ENCODE data around the gene POM121C. TPM values are rescaled to one million over a fixed set of nuclear protein-coding genes. Genes with fewer than 3 reads are reported as not detected.
"Not testable (repeated sequence)": the region's sequence is repeated elsewhere in the genome, so short reads cannot be mapped to it uniquely, and the experiment has no call there.

POM121C gene
- total RNA-seq (10 to 100 TPM; 23.7 to 38.5 (median 29.2) TPM), polyA plus RNA-seq (12.6 TPM)
- long read RNA-seq, donor 1, full-length matches to known transcripts, result 1 of 39 reads
- long read RNA-seq, donor 1, partial matches to known transcripts, result 24 of 39 reads
- long read RNA-seq, donor 1, other reads (novel, unspliced or antisense), result 14 of 39 reads
- long read RNA-seq, donor 2, partial matches to known transcripts, result 5 of 8 reads
- long read RNA-seq, donor 2, other reads (novel, unspliced or antisense), result 3 of 8 reads
- long read RNA-seq, donor 3, partial matches to known transcripts, result 69 of 83 reads
- long read RNA-seq, donor 3, other reads (novel, unspliced or antisense), result 14 of 83 reads
- long read RNA-seq, donor 4, partial matches to known transcripts, result 9 of 18 reads
- long read RNA-seq, donor 4, other reads (novel, unspliced or antisense), result 9 of 18 reads

GRCh38 chr7:75485979-75486643 lies at the start of gene POM121C:
Gene POM121C, minus strand, starts transcription at chr7:75486299. Its CDS starts 44,803 bp downstream, at chr7:75441496.
- H3K4me1 ChIP-seq (ENCODE audit: control insufficient read depth, insufficient read depth, low read length); H3K9me3 ChIP-seq (ENCODE audit: control insufficient read depth, low read length); intact Hi-C loops (cut with DNase I); H3K27me3 ChIP-seq (ENCODE audit: control insufficient read depth, insufficient read depth): not testable (repeated sequence)
- under 1% methylated on average over 49 of the region's 49 CpGs for WGBS
- ATAC-seq (peak; percentile 100), DNase-seq (peak; percentile 96 to 98 (median 97))
- H3K4me3 ChIP-seq (ENCODE audit: low read length), result peak within 1 kb of the TSS; percentile 83
- peak within 1 kb of the TSS; percentile 92 for H3K27ac ChIP-seq (ENCODE audit: low read length)

GRCh38 chr7:75534727-75535307 lies 48.7 kb upstream of the POM121C start:
- H3K27me3 ChIP-seq (ENCODE audit: control insufficient read depth, insufficient read depth), result no peaks in the 10 kb centered on the region
- H3K4me3 ChIP-seq (ENCODE audit: low read length), result no peak overlapping the region
- no peaks in the 10 kb centered on the region for H3K9me3 ChIP-seq (ENCODE audit: control insufficient read depth, low read length)
- DNase-seq (no peak), ATAC-seq (no peak)
- H3K27ac ChIP-seq (ENCODE audit: low read length), result no peak overlapping the region
- WGBS, result 70% methylated on average over 8 of the region's 8 CpGs
- no peaks in the 10 kb centered on the region for H3K4me1 ChIP-seq (ENCODE audit: control insufficient read depth, insufficient read depth, low read length)
- intact Hi-C loops (cut with DNase I), result no loop called here

GRCh38 chr7:75533926-75534325 lies 47.8 kb upstream of the POM121C start:
- no peaks in the 10 kb centered on the region for H3K4me1 ChIP-seq (ENCODE audit: control insufficient read depth, insufficient read depth, low read length)
- no peak for ATAC-seq
- no peaks in the 10 kb centered on the region for H3K9me3 ChIP-seq (ENCODE audit: control insufficient read depth, low read length)
- intact Hi-C loops (cut with DNase I), result no loop called here
- DNase-seq, result peak in 1 of 3 donors; percentile 19
- no peak overlapping the region for H3K4me3 ChIP-seq (ENCODE audit: low read length)
- H3K27ac ChIP-seq (ENCODE audit: low read length), result no peak overlapping the region
- WGBS, result 94% methylated on average over 6 of the region's 6 CpGs
- no peaks in the 10 kb centered on the region for H3K27me3 ChIP-seq (ENCODE audit: control insufficient read depth, insufficient read depth)

- ATAC-seq, result no peak
- H3K27me3 ChIP-seq (ENCODE audit: control insufficient read depth, insufficient read depth), result no peaks in the 10 kb centered on the region
- H3K27ac ChIP-seq (ENCODE audit: low read length), result no peak overlapping the region
- no peak overlapping the region for H3K4me3 ChIP-seq (ENCODE audit: low read length)
- no peak for DNase-seq
- no peaks in the 10 kb centered on the region for H3K4me1 ChIP-seq (ENCODE audit: control insufficient read depth, insufficient read depth, low read length)
- 97% methylated on average over 4 of the region's 4 CpGs for WGBS
- no peaks in the 10 kb centered on the region for H3K9me3 ChIP-seq (ENCODE audit: control insufficient read depth, low read length)
- intact Hi-C loops (cut with DNase I), result no loop called here
Observed at GRCh38 chr7:75532639-75533038, 46.5 kb upstream of the POM121C start.

- H3K4me1 ChIP-seq (ENCODE audit: control insufficient read depth, insufficient read depth, low read length), result peaks cover 5% of the 10 kb centered on the region
- DNase-seq, result no peak
Observed at GRCh38 chr7:75531359-75531821, 45.3 kb upstream of the POM121C start.

GRCh38 chr7:75527224-75527722 lies 41.2 kb upstream of the POM121C start:
- H3K27me3 ChIP-seq (ENCODE audit: control insufficient read depth, insufficient read depth); H3K4me1 ChIP-seq (ENCODE audit: control insufficient read depth, insufficient read depth, low read length); ATAC-seq; intact Hi-C loops (cut with DNase I); H3K9me3 ChIP-seq (ENCODE audit: control insufficient read depth, low read length): not testable (repeated sequence)
- peak overlapping the region; percentile 15 for H3K27ac ChIP-seq (ENCODE audit: low read length)
- H3K4me3 ChIP-seq (ENCODE audit: low read length), result peak overlapping the region; percentile 72
- DNase-seq, result peak in 2 of 3 donors; percentile 50 to 56
- under 1% methylated on average over 37 of the region's 37 CpGs for WGBS

More at GRCh38 chr7:75531359-75531821, 45.3 kb upstream of the POM121C start:
- WGBS, result 64% methylated on average over 6 of the region's 6 CpGs
- Histone ChIP-seq H3K27me3 (ENCODE audit: control insufficient read depth, insufficient read depth) (no peaks in the 10 kb centered on the region), H3K27ac (ENCODE audit: low read length) (no peak overlapping the region), H3K9me3 (ENCODE audit: control insufficient read depth, low read length) (no peaks in the 10 kb centered on the region), H3K4me3 (ENCODE audit: low read length) (no peak overlapping the region)
- intact Hi-C loops (cut with DNase I), result no loop called here
- ATAC-seq, result no peak

- intact Hi-C loops (cut with DNase I), result not testable (repeated sequence)
Observed at GRCh38 chr7:75521727-75522126, 35.6 kb upstream of the POM121C start.

GRCh38 chr7:75518842-75519241 lies 32.7 kb upstream of the POM121C start:
- ATAC-seq; H3K4me3 ChIP-seq (ENCODE audit: low read length); H3K27me3 ChIP-seq (ENCODE audit: control insufficient read depth, insufficient read depth); H3K9me3 ChIP-seq (ENCODE audit: control insufficient read depth, low read length); intact Hi-C loops (cut with DNase I); H3K27ac ChIP-seq (ENCODE audit: low read length); H3K4me1 ChIP-seq (ENCODE audit: control insufficient read depth, insufficient read depth, low read length); DNase-seq: not testable (repeated sequence)
- WGBS, result 52% methylated on average over 2 of the region's 2 CpGs

More at GRCh38 chr7:75521727-75522126, 35.6 kb upstream of the POM121C start:
- H3K9me3 ChIP-seq (ENCODE audit: control insufficient read depth, low read length); H3K27me3 ChIP-seq (ENCODE audit: control insufficient read depth, insufficient read depth); H3K27ac ChIP-seq (ENCODE audit: low read length); H3K4me1 ChIP-seq (ENCODE audit: control insufficient read depth, insufficient read depth, low read length); ATAC-seq; H3K4me3 ChIP-seq (ENCODE audit: low read length); DNase-seq: not testable (repeated sequence)

- H3K4me1 ChIP-seq (ENCODE audit: control insufficient read depth, insufficient read depth, low read length); H3K27ac ChIP-seq (ENCODE audit: low read length); intact Hi-C loops (cut with DNase I); H3K27me3 ChIP-seq (ENCODE audit: control insufficient read depth, insufficient read depth); H3K4me3 ChIP-seq (ENCODE audit: low read length); DNase-seq; H3K9me3 ChIP-seq (ENCODE audit: control insufficient read depth, low read length); ATAC-seq: not testable (repeated sequence)
- WGBS, result 95% methylated on average over 2 of the region's 4 CpGs
Observed at GRCh38 chr7:75509033-75509432, 22.9 kb upstream of the POM121C start.

GRCh38 chr7:75492020-75492419 lies 5.9 kb upstream of the POM121C start, which contains the start of gene SPDYE5:
Gene SPDYE5, plus strand, starts transcription at chr7:75492320. Its CDS starts 1,728 bp downstream, at chr7:75494048.
- intact Hi-C loops (cut with DNase I); H3K4me1 ChIP-seq (ENCODE audit: control insufficient read depth, insufficient read depth, low read length); DNase-seq; H3K9me3 ChIP-seq (ENCODE audit: control insufficient read depth, low read length); ATAC-seq; H3K27ac ChIP-seq (ENCODE audit: low read length); H3K4me3 ChIP-seq (ENCODE audit: low read length); H3K27me3 ChIP-seq (ENCODE audit: control insufficient read depth, insufficient read depth): not testable (repeated sequence)
- WGBS, result 81% methylated on average over 5 of the region's 6 CpGs
